AG20443 (cell line): ENCODE measurements around the gene COPS3.

Experiments
- DNase-seq: peaks from one replicate; pipeline ENCODE4 v3.0.0; 2012; ENCODE audit warnings: low spot score, mixed read lengths

Gene COPS3

DNA sequence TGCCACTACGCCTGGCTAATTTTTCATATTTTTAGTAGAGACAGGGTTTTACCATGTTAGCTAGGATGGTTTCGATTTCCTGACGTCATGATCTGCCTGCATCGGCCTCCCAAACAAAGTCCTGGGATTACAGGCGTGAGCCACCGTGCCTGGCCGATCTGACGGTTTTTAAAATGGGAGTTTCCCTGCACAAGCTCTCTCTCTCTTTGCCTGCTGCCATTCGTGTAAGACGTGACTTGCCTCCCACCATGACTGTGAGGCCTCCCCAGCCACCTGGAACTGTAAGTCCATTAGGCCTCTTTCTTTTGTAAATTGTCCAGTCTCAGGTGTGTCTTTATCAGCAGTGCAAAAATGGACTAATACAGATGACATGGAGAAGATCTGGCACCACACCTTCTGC is 39.4 kb downstream of the COPS3 start:
- DNase-seq = no peak

DNA sequence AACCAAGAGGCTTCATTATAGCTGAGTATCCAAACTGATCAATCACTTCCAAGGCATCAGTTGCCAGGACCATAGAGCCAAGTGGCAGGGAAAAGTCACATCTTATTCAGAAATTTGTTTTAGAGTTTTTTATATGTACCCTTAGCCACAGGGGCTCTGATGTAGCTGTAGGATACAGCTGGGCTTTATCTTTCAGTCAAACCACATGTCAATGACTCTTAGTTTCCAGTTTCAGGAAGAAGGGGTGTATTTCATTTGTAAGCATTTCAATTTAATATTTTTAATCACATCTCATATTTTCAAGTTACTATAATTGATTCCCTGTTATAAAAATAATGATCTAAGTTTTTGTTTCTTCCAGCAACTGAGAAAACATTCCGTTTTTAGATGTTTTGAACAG is 41.2 kb downstream of the COPS3 start:
- DNase-seq = no peak

DNA sequence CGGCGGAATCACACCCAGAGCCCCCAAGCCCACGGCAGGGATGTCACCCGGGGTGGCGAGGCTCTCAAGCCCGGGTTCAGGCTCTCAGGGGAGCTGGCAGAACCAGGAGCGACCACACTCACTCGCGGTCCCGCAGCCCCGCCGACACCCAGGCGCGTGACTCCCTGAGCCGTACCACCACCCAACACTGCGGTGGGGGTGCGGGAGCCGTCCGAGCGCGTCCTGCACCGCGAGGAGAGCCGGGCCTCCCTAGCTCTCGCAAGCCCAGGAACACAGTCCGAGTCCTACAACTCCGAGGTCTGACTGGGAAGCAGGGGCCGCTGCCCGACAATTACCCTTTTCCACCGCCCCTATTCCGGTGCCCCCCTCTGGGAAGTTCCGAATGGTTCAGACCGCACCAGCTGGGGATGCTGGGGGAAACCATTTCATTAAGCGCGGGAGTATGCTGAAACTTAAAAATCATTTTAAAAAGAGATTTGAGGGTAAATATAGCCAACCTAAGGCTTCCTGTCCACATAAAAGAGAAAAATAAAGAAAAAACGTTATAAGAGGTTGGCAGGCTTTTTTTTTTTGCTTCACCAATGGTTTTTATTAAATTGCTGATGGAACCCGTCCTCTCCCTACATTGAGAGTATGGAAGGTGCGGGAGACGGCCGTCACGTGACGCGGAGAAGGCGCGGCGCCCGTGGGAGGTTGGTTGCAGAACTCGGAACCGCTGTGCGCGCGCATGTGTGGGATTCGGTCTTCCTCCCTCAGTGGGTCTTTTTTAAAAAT is 43.8 kb downstream of the COPS3 start, which contains the start of gene FLCN:
TSS of gene FLCN (minus strand) at position 143 of the 774 bp plus-strand sequence. CDS start 9,031 bp downstream, outside the sequence.
- DNase-seq = peak; percentile 95

DNA sequence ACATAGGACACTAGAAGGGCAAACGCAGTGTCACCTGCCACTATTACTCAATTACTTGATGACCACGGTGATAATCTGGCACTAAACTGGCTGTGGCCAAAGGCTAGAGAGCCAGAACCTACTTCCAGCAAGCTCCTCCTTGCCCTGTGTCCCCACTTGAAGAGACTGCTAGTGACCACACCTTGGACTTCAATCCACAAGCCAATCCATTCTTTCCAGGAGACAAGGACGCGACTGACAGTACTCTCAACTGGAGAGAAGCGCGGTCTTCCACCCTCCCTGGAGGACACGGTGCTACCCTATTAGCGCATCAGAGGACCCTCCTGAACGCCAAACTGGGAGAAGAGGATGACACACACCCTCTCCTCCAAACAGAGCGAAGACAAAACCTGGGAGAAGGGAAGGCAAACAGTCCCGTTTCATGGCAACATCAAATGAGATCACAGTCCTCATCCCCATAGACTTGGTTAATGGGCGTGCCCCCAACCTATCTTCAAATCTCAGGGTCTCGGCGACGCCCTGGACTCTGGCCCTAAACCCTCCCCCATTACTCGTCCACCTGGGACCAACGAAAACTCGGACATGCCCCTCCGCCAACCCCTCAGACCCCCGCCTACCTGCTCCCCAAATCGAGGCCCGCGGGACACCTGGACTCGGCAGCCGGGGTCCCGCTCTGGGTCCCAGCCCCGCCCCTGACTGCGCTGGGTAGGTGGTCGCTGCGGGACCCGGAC is 44.6 kb downstream of the COPS3 start:
- peak; percentile 48 for DNase-seq

DNA sequence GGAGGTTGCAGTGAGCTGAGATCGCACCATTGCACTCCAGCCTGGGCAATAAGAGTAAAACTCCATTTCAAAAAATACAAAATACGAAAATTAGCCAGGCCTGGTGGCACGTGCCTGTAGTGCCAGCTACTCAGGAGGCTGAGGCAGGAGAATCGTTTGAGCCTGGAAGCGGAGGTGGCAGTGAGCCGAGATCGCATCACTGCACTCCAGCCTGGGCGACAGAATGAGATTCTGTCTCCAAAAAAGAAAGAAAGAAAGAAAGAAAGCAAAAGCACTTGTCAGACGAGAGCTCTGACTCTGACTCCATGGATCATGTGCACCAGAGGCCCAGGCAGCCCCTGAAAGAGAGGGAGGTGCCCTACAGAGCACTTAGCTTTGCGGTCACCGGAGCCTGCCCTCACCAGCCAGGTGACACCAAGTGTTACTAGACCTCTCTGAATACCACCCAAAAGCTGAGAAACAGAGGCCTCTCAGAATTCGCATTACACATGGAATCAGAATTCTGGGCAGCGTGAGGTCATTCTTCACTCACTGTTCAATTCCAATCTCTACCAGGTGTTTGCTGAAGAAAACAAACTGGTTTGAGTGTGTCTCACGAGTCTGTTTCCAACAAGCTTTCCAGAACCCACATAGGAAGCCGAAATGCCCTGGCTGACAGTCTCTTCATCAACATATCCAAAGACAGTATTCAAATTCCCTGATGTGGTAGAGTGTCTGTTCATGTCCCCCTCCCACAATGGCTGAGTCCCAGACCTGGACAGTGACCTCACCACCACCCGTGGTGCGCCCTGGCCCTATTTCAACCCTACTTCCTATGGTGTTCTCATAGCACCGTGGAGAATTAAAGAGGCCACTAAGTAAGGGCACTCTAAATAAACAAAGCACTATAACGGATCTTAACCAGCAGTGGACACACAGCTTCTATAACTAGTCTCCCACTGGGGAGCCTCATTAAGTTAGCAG is 45.6 kb downstream of the COPS3 start:
- DNase-seq = no peak

DNA sequence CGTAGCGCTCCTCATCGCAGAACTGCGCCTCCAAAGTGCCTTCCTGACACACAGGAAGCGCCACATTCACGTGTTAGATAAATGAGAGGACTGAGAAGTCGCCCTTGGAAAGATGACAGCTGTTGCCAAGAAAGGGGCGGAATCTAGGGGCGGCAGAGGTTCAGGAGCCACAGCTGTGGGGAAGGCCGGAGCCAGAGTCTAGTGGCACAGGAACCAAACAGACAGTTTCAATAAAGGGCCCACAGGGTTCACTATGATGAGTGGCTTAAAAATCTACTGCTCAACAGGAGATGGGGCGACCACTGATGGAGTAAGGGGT is 48.8 kb downstream of the COPS3 start:
- DNase-seq = no peak

DNA sequence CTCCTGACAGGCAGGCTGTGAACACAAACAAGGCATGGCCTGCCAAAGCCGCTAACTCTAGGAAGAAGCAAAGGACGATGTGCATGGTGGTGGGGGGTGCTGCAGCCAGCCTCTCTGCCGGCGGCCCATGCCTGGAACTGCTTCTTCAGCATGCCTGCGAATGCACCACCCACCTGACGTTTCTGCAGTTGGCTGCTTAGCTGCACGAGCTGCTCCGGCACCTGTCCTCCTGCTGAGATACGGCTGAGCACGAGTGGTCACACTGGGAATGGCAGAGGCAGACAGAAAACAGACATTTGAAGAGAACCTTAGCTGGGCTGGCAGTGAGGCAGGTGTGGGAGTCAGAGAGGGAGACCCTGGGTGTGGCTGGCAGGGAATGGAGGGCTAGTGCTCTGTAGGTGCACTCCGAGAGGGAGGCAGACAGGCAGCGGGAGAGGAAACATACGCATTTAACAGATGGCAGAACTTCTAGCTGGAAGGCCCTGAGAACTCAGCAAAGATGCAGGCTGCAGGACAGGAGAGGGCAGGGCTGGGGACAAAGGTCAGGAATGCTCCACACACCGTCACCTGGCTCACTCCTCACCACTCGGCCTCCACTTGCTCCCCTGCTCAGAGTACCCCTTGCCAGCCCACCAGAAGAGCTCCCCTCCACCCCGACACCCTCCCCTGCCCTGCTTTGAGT is 49.3 kb downstream of the COPS3 start:
- DNase-seq = no peak

DNA sequence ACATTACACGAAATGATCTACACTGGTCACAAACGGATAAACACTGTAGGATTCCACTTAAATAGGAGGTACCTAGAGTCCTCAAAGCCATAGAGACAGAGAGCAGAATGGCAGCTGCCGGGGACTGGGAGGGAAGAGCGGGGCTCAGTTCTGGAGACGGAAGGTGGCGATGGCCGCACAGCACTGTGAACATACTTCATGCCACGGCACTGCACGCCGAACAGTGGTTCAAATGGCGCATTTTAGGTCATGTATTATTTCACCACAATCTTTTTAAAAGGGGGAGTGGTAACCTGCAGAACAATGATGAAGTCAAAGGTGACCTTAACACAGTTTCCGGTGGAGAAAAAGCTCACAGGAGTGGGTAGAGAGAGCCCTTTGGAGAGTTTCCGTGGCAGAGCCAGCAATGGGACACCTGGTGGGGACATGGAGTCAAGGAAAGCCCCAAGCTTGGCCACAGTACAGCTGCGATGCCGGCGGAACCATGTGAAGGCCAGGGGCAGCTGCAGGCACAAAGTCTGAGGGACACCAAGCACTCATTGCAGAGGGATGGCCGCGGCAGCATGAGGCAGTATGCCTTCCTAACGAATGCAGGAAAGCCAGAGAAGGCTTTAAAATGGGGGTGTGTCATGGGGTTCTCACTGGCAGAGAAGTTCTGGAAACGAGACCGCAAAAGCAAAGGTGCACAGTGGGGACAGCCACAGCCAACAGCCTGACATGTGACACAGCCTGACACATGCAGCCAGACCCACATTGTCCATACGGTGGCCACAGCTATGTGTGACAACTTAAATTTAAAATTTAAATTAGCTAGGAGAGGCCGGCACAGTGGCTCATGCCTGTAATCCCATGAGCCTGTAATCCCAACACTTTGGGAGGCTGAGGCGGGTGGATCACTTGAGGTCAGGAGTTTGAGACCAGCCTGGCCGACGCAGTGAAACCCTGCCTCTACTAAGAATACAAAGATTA is 51.3 kb downstream of the COPS3 start:
- DNase-seq = no peak

DNA sequence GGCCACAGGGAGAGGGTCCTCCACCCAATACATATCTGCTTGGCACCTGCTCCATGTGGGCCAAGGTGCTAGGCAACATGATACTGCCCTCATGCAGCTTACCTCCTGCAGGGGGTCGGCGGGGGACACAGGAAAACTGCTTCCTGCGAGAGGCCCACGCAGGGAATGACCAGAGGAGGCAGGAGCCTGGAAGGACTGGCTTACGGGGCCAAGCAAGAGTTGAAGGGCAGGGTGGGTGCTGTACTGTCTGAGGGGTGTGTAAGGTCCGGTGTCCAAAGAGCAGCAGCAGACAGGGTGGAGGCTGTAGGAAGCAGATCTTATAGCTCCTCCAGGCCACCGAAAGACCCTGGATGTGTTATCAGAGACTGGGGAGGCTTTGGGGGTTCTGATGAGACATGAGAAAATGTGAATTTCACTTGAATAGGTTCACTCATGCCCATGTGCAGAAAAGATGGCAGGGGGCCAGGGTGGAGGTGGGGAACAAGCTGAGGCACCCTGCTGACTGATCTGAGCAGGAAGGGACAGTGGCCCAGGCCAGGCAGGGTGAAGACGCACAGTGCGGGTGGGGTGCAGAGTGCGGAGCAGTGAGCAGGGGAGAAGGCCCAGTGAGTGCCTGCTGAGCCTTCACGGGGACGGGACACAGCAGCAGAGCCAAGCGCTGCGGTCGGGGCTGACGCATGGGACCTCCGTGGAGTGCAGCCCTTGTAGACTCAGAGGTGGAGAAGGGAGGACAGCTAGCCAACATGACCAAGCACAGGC is 52.3 kb downstream of the COPS3 start:
- DNase-seq = no peak

DNA sequence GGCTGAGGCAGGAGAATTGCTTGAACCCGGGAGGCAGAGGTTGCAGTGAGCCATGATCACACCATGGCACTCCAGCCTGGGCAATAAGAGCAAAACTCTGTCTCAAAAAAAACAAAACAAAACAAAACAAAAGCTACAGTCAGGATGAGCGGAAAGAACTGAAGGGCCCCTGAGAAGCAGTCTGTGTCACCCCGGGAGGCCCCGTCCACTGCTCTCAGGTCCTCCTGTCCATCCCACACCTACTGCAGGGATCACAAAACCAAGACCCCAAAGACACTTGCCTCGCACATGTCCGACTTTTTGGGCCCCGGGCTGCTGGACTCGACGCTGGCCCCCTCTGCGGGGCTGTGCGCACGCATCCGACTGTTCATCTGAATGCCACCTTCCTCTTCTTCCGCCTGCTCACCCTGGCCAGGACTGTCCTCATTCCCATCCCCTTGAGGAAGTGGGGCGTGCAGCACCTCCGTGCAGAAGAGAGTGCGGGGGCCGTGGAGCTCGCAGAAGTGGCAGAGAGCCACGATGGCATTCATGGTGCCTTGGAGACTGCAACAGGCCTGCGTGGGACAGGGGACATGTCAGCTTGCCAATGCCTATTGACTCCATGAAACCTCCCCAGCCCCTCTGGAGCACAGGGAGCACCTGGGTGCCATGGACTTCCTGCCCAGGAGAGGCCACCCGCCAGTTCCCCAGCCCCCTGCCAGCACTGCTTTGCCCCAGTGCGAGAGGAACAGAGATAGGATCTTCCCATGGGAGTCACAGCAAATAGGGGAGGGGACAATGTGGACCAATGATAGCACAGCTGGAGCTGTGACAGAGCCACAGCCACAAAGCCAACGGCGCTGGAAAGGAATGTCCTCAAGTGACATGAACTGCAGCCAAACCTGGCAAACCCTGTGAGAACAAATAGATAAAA is 53.2 kb downstream of the COPS3 start:
- DNase-seq = no peak

DNA sequence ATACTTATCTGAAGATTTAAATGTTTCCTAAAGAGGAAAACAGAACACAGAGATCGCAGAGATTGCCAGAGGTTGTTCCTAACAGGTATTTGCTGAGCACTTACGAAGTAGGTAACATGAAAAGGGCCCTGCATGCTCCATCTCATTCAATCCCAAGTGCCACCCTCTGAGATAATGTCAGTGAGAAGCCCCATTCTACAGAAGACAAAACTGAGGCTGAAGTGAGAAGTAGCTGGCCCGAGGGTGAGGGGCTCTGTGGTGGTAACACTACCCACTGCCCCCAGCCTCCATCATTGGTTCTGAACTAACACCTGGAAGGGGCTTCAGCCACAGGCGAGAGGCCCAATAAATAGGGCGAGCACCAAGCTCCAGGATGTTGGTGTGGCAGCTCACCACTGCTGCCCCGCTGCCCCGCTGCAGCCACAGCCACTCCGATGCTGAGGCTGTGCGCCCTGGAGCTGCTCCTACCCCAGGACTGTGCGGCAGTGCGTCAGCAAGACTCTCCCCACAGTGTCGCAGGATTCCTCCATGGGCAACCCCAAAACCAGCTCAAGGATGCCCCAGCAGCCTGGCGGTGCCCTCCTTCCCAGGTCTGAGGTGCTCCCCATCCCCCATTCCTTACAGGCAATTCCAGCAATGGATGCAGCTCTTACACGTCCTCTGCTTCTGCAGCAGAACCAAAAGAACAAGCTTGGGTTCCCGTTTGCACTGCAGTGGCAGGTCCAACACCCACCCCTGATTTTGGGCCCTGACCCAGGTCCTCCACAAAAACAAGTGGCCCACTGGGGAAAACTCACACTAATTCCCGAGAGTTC is 54.4 kb downstream of the COPS3 start:
- no peak for DNase-seq

DNA sequence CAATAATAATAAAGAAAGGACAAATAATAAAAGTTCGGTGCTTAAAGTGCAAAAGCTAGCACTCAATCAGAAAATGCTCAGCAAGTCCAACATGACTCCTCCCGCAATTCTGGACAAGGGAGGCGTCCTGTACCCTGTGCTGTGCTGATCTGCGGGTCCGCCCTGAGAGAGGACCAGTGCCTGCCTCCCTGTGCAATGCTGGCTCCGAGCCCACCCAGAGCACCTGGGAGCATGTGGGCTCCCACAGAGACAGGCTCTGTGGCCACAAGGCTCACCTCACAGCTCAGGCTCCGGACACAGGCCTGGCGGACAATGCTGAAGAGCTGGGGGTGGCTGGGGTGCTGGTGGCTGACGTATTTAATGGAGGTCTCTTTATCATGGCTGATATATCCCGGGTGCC is 55.1 kb downstream of the COPS3 start:
- no peak for DNase-seq

DNA sequence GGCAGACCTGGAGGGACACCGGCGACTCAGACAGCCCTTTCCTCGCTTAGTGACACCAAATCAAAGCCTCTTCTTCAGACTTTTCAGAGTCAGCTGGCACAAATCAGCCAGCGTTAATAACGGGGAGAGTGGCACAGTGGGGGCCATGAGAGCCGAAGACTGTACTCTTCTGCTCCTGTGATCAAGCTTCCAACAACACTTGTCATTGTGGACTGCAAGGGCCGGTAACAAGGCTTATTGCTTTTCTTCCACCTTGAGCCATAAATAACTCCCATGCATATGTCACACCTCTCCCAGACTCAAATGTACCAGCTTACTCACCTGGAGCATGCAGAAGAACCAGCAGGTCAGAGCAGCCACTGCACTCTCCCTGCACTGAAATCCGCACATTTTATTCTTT is 56.9 kb downstream of the COPS3 start:
- DNase-seq = no peak

DNA sequence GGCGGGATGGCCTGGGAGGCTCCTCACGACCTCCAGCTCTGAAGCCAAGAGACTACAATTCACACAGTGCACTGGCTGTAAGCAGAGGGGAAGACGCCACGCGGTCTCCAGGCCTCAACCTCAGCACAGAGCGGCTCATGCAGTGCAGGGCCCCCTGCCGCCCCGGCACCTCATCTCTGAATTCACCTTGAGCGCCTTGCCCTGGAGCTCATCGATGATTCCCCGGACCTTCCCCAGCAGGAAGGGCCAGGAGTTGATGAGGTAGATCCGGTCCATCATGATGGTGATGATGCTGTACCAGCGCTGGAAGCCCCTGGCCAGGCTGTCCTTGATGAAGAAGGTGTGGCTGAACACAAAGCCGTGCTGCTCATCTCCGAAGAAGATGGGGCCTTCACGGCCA is 57.3 kb downstream of the COPS3 start:
- no peak for DNase-seq

DNA sequence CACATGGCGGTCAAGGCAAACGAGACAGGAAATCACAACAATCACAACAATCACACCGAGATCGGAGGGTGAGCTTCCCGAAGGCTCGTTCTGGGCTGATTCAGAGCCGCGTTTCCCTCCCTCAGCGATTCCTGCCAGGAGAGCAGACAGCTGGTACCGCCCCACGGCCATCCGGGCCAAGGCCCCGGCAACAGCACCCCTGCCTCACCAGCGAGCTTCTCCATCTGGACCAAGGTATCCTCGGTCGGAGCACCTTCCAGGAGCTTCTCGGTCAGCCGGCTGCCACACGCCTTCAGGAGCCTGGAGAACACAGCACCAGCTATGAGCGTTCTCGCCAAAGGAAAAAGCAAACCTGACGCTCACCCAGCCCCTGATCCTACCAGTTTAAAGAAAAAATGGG is 59.7 kb downstream of the COPS3 start:
- DNase-seq = no peak

DNA sequence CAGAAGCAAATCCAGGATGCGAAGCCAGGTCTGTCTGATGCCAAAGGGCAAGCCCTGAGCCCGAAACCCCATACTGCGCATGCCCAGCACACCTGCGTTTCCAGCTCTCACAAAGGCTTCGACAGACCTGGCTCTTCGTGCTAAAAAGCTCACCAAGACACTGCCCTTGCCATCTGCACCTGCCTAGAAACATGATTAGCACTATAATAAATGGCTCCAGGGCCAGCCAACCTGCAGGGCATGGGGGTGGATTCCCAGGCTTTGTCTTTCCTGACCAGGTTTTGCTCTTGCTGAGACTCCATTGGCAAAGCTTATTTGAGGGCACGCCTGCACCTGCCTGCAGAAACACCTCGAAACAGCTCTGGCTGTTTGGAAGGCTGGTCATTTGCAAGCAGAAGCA is 60.5 kb downstream of the COPS3 start:
- no peak for DNase-seq

DNA sequence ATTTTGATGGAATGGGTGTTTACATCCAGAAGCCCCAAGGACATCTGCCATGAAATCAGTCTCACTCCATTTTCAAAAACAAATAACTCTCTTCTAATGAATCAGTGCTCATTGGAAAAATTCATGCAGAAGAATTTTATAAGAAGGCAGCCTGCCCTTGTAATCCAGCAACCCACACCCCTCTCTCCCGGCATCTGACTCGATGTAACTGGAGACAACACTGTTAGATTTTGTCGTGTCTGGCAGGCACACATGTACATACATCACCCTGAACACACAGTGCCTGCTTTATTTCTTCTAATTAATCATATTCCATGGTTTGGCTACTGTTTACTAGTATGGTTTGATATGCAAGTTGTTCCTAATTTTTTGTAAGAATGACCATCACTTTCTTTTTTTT is 63.1 kb downstream of the COPS3 start:
- no peak for DNase-seq

DNA sequence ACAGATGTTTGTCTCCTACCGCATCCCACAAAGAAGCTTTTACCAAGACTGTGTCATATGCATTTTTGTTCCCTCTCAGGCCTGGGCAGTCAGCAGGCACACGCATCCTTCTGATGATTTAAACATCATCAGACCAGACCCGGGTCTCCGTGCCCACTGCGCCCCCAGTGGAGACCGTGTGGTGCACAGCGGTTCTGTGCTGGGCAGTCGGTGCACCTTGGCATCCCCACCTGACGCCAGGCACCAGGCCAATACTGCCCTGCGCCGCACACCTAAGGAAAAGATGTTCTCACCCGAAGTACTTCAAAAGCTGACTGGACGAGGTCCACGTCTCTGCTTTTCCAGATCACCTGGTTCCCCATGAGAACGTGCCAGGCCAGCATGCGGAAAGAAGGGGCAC is 64.3 kb downstream of the COPS3 start:
- DNase-seq = no peak
